Urothelium cell line (cell line): ENCODE data around the gene FAM136A.
"Not testable (repeated sequence)": the region's sequence is repeated elsewhere in the genome, so short reads cannot be mapped to it uniquely, and the experiment has no call there.

Experiments
- DNase-seq: peaks from one replicate; pipeline ENCODE4 v3.0.0; 2011; ENCODE audit warnings: low spot score, mixed read lengths
- FAIRE-seq: peaks from 2 replicates; lab custom pipeline; 2011; peaks lifted over from hg19 to GRCh38; lab: Jason Lieb, UNC

The FAM136A gene

GRCh38 chr2:70301344-70302194 lies at the start of gene FAM136A:
Gene FAM136A, minus strand, starts transcription at chr2:70302067. Its CDS starts 56 bp downstream, at chr2:70302011.
- FAIRE-seq (no peak), DNase-seq (peak; percentile 96)

DNA sequence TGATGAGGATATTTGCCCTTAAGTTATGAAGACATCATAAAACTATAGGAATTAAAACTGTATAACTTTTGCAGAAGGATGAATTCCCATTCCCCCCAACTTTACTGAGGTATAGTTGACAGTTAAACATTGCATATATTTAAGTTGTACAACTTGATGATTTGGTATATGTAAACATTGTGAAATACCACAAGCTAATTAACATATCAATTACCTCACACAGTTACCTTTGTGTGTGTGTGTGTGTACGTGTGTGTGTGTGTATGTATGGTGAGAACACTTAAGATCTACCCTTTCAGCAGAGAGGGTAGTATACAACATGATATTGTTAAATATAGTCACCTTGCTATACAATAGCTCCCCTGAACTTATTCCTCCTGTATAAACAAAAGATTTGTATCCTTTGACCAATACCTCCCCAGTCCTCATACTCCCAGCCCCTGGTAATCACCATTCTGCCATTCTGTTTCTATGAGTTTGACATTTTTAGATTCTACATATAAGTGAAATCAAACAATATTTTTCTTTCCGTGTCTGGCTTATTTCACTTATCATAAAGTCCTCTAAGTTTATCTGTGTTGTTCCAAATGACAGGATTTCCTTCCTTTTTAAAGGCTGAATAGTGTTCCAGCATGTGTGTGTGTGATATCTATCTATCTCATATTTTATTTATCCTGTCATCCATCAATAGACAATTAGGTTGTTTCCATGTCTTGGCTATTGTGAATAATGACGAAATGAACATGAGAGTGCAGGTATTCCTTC lies 48.2 kb upstream of the FAM136A start:
- DNase-seq (no peak), FAIRE-seq (peak; percentile 44)

DNA sequence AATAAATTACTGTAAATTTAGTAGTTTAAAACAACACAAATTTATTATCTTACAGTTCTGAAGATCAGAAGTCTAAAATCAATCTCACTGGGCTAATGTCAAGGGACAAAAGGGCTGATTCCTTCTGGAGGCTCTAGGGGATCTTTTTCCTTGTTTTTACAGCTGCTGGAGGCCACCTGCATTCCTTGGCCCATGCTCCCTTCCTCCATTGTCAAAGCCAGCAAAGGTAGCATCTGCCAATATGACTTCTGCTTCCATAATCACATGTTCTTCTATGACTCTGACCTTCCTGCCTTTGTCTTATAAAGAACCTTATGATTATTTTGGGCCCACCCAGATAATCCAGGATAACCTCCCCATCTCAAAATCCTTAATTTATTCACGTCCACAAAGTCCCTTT lies 46.0 kb upstream of the FAM136A start:
- FAIRE-seq (no peak), DNase-seq (no peak)

DNA sequence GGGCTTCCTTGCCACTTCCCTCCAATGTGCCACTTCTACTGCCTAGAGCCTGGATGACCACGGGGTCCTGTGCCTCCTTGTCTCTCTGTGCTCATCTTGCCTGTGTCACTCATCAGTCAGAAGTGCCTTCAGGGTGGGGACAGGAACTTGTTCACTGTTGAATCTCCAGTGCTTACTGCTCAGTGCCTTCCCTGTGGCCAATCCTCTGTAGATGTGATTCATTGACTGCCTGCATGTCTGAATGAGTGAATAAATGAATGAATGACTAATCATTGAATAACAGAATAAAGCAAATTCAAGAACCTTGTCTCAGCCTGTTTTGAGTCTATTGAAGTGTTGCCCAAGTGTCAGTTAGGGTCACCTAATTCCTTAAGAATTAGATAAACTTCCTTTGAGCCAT lies 42.3 kb upstream of the FAM136A start:
- DNase-seq (no peak), FAIRE-seq (peak; percentile 55)

DNA sequence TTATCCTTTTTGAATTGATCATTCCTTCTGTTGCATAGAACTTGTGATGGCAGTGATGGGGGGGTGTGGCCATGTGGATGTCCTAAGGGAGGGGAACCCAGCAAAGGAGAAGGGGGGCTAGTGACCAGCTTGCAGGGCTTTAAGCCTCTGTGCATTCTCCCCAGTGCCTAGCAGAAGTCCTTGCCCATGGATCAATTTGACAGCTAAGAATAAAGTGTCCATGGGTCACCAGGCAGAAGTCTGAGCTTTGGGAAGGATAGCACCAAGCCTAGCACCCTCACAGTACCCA lies 39.6 kb upstream of the FAM136A start:
- no peak for DNase-seq
- FAIRE-seq: no peak

- FAIRE-seq (peak; percentile 97), DNase-seq (peak; percentile 83)
Measured at GRCh38 chr2:70340761-70341476, 39.1 kb upstream of the FAM136A start.

DNA sequence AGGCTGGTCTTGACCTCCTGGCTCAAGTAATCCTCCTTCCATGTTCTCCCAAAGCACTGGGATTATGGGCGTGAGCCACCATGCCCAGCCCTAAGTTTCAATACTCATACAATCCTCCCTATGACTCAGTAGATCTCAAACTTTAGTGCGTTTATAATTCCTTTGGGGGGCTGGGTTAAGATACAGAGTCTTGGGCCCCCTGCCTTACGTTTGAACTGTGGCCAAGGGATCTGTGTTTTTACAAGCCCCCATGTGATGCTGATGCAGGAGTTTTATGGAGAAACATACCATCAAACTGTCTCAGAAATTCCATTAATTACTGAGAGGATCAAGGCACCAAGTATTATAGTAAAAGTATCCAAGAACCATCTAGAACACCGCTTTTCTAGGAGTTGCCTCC lies 38.2 kb upstream of the FAM136A start:
- DNase-seq (no peak), FAIRE-seq (no peak)

DNA sequence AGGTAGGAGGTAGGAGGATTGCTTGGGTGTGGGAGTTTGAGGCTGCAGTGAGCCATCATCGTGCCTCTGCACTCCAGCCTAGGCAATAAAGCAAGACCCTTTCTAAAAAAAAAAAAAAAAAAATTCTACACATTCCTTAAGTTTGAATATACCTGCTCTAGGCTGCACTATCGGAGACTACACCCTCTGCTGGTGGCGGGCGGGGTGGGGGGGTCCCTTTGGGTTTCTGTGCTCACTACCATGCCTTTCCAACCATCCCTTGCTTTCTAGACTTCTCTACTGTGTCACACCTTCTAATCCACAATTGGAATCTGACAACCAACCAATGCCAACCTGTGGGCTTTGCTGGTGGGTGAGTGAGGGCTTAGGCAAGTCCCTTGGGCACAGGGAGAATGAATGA lies 34.7 kb upstream of the FAM136A start:
- FAIRE-seq (no peak), DNase-seq (no peak)

- no peak for DNase-seq
- no peak for FAIRE-seq
Measured at GRCh38 chr2:70331012-70331411, 29.1 kb upstream of the FAM136A start.

GRCh38 chr2:70330476-70330875 lies 28.6 kb upstream of the FAM136A start:
- DNase-seq (no peak), FAIRE-seq (no peak)

DNA sequence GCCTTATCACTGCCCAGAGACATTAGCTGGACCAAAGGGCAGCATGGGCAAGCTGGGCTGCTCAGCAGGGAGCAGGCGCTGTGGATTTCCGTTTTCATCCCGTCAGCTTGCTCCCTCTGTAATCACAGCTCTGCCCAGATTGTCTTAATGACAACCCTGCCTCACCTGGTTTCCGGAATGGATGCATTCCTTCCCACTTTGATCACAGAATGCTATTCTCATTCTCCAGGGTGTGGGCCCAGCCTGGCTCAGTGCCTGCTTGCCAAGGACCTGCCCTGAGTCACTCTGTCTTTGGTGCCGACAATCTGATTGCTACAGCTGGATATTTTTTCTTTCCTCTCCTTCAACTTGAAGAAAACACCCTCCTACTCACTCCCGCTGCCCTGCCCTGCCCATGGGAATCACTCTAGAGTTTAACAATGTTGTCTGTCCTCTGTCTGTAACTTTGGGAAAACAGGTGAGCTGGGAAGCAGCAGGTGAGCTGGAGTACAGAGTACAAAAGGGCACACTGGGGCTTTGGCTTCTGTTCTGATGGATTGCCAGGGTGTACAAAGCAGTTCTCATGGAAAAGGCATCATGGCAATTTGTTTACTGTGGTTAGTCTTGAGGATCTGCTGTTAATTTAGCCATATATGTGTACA lies 27.2 kb upstream of the FAM136A start:
- FAIRE-seq (peak; percentile 76), DNase-seq (peak; percentile 94)

DNA sequence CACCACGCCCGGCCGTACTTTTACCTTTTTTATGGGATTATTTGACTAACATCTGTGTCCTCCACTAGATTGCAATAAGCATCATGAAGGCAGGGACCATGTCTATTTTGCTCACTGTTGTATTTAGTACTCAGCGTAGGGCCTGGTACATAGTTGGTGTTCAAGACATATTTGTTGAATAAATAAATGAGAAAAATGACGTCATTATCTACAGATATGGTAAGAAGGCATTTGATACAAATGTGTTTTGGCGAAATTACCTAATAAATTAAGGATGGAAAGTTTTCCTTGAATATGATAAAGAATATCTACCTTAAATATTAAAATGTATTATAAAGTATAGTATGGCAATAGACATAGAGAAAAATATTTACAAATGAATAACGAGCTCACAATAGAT lies 24.0 kb upstream of the FAM136A start:
- DNase-seq (no peak), FAIRE-seq (no peak)

DNA sequence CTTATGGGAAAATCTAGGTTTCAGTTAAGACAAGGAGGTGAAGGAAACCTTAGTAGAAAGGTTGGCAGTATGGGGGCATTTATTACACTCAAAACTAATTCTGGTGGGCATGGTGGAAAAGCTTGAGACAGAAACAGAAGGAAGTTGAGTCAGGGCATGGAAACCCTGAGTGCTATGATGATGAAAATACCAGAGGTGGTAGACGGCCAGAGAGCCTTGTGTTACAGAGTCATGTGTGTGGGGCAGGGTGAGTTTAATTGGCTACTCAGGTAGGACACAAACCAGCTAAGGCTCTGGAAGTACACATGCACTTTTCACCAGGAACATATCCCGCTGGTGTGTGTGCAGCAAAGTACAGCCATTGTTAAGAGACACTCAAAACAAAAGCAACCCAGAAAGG lies 20.7 kb upstream of the FAM136A start:
- FAIRE-seq: no peak
- DNase-seq: no peak

GRCh38 chr2:70321370-70321769 lies 19.5 kb upstream of the FAM136A start:
- FAIRE-seq (no peak), DNase-seq (no peak)

GRCh38 chr2:70314640-70315039 lies 12.8 kb upstream of the FAM136A start:
- DNase-seq (no peak), FAIRE-seq (no peak)

- FAIRE-seq: no peak
- no peak for DNase-seq
Measured at GRCh38 chr2:70312560-70312959, 10.7 kb upstream of the FAM136A start.

DNA sequence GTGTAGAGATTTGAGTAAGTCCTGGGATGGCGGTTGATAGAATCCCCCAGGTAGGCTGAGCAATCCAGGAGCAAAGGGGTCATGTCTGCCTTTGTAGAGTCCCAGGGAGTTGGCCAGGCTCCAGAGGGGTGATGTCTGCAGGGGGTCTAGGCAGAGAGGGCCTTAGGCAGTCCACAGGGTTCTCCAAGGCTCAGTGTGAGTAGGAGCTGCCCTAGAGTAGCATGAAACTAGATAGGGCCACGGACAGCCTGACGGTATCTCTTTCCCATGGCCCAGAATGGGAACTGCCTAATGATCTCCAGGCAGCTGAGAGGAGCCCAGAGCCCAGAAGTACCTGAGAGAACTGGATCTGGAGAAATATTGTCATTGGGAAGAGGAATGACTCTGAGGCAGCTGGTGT lies 9.0 kb upstream of the FAM136A start:
- FAIRE-seq: no peak
- no peak for DNase-seq

DNA sequence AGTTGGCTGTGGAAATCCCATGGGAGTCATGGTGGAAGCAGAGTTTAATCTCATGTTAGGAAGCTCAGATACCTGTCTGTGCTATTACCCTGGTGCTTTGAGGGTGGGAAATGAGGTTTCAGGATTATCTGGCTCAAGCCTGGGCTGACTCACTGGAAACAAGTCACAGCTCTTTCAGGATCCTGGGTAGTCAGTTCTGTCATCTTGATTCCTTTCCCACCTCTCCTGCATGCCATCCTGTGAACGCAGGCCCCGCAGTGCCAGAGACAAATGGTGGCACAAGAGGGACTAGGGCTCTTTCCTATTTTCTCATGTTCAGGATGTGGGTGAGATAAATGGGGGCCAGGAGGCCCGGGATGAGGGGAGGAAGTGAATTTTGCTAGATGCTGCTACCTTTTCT lies 3.7 kb upstream of the FAM136A start:
- FAIRE-seq (no peak), DNase-seq (no peak)

DNA sequence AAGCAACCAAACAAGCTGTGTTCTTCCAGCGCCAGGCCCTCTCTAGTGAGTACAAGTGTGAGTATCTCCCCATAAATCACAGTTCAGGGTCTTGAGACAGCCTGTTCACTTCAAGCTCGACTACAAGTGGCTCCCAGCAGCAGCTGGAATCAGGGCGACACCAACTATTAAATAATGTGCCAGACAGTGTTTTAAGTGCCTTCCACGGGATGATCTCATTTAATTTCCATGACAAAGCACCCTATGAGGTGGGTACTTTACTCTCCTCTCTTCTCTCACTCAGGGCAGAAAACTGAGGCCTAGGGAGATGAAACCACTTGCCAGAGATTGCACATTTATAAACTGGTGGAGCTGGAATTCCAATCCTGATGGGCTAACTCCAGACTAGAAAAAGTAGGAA lies 2.6 kb upstream of the FAM136A start:
- FAIRE-seq: no peak
- no peak for DNase-seq

DNA sequence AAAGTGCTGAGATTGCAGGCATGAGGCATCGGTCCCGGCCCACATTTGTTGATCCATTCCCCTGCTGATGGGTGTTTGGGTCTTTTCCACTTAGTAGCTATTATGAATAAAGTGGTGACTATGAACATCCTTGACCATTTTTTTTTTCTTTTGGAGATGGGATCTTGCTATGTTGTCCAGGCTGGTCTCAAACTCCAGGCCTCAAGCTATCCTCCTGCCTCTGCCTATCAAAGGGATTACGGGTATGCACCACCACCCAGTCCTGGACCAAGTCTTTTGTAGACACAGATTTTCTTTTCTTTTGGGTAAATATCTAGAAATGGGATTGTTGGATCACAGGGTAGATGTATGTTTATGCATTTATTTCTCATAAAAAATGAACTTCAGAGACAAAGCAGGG lies 1.3 kb upstream of the FAM136A start:
- DNase-seq (no peak), FAIRE-seq (no peak)

GRCh38 chr2:70302195-70302546 lies 304 bp upstream of the FAM136A start:
- FAIRE-seq, DNase-seq: not testable (repeated sequence)
